Ishikawa (cell line): ENCODE measurements around the gene OCLN.

Experiments
- CEBPB ChIP-seq: IDR thresholded peaks from 2 replicates; pipeline ENCODE4 v1.6.1; 2012
- EGR1 ChIP-seq: IDR thresholded peaks from 2 replicates; pipeline ENCODE4 v1.6.1; 2012
- EP300 ChIP-seq: IDR thresholded peaks from 2 replicates; pipeline ENCODE4 v1.6.1; 2012; ENCODE audit warnings: borderline replicate concordance
- MAX ChIP-seq: IDR thresholded peaks from 2 replicates; pipeline ENCODE4 v1.6.1; 2012
- NFIC ChIP-seq: IDR thresholded peaks from 2 replicates; pipeline ENCODE4 v1.6.1; 2012
- RAD21 ChIP-seq: IDR thresholded peaks from 2 replicates; pipeline ENCODE4 v1.6.1; 2012; ENCODE audit warnings: low read depth
- REST ChIP-seq: IDR thresholded peaks from 2 replicates; pipeline ENCODE4 v1.6.1; 2012; ENCODE audit warnings: low read depth, mild to moderate bottlenecking
- TEAD4 ChIP-seq: IDR thresholded peaks from 2 replicates; pipeline ENCODE4 v1.6.1; 2012
- USF1 ChIP-seq: IDR thresholded peaks from 2 replicates; pipeline ENCODE4 v1.6.1; 2012

GRCh38 chr5:69489246-69489645 is 3.3 kb upstream of the OCLN start:
- TF ChIP-seq RAD21 (no peak), EP300 (no peak), REST (no peak), TEAD4 (no peak), CEBPB (no peak), EGR1 (no peak), NFIC (no peak), MAX (no peak), USF1 (no peak)
